Peyer's patch (tissue), 4 donors: ENCODE results near the gene MACROD2. TPM values are rescaled to one million over a fixed set of nuclear protein-coding genes. Genes with fewer than 3 reads are reported as not detected.
"Not testable (repeated sequence)": the region's sequence is repeated elsewhere in the genome, so short reads cannot be mapped to it uniquely, and the experiment has no call there.

ENCODE experiments used
- DNase-seq, 3 donors: peaks; one replicate each; pipeline ENCODE4 v3.0.0-alpha.2; 2017 to 2019
- H3K27ac ChIP-seq, 4 donors: fragments of 200-600 bp; sonication (generic); one replicate each; pipeline ENCODE4 v1.5.1; 2016 to 2019
- H3K27me3 ChIP-seq, 2 donors: fragments of 200-600 bp; sonication (generic); one replicate each; pipeline ENCODE4 v1.5.1; 2019
- H3K36me3 ChIP-seq, 3 donors: fragments of 200-600 bp; sonication (generic); one replicate each; pipeline ENCODE4 v1.5.1; 2016 to 2019
- H3K4me1 ChIP-seq, 4 donors: fragments of 200-600 bp; sonication (generic); one replicate each; pipeline ENCODE4 v1.5.1; 2016 to 2019
- H3K4me3 ChIP-seq, 4 donors: fragments of 200-600 bp; sonication (generic); 1 replicate in 3 of 4; 2 replicates in 1 of 4; pipeline ENCODE4 v1.5.1; 2016 to 2019; ENCODE audit warnings: mild to moderate bottlenecking in 1 of 4
- H3K9me3 ChIP-seq, 4 donors: fragments of 200-600 bp; sonication (generic); one replicate each; pipeline ENCODE4 v1.5.1; 2016 to 2019; ENCODE audit warnings: mild to moderate bottlenecking in 1 of 4
- POLR2A ChIP-seq, 2 donors: fragments of 450-650 bp; IDR thresholded peaks; one replicate each; pipeline ENCODE4 v1.5.1; 2017; ENCODE audit warnings: antibody characterized with exemption in 2 of 2, mild to moderate bottlenecking in 2 of 2, moderate library complexity in 2 of 2
- total RNA-seq, 4 donors: library from RNA; depleted of rRNA; stranded (reverse); fragments of >200 nt; gene quantifications; one replicate each; pipeline ENCODE4 v1.1.0, GENCODE V29; 2016
- TF ChIP-seq, protein P1 (sequence below), 6 experiments: fragments of 450-650 bp in 4 of 6; fragments of 200-600 bp in 2 of 6; sonication (generic) in 1 of 6; IDR thresholded peaks; one replicate each; pipeline ENCODE4 v1.5.1; 2017 to 2019; ENCODE audit warnings: antibody characterized with exemption in 6 of 6, mild to moderate bottlenecking in 3 of 6, moderate library complexity in 1 of 6

Gene MACROD2
- total RNA-seq, 4 donors from 2014 or later = 2.5 to 10.7 (median 6.5) TPM

DNA sequence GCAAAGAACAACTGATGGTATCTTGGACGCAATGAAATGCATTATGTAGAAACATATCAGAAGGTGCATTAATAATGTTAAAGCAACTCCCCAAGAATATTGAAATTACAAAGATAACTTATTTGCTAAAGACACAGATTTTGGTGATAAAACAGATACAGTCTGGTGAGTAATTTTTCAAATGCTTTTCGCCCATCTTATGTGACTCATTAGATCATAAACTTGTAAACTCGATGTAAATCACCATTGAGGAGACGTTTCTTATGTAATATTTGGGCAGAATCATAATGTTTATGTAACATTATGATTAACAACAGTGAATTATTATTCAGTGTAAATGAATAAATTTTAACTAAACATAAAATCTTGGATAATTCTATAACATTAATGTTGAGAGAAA, 1969.8 kb downstream of the MACROD2 start:
- no peak for DNase-seq
- no peaks in the 10 kb centered on the region for H3K9me3 ChIP-seq
- no peaks in the 10 kb centered on the region for H3K36me3 ChIP-seq
- no peak overlapping the region for H3K27ac ChIP-seq
- no peaks in the 10 kb centered on the region for H3K27me3 ChIP-seq
- H3K4me3 ChIP-seq = no peak overlapping the region
- no peaks in the 10 kb centered on the region for H3K4me1 ChIP-seq
- TF ChIP-seq, protein P1, sequence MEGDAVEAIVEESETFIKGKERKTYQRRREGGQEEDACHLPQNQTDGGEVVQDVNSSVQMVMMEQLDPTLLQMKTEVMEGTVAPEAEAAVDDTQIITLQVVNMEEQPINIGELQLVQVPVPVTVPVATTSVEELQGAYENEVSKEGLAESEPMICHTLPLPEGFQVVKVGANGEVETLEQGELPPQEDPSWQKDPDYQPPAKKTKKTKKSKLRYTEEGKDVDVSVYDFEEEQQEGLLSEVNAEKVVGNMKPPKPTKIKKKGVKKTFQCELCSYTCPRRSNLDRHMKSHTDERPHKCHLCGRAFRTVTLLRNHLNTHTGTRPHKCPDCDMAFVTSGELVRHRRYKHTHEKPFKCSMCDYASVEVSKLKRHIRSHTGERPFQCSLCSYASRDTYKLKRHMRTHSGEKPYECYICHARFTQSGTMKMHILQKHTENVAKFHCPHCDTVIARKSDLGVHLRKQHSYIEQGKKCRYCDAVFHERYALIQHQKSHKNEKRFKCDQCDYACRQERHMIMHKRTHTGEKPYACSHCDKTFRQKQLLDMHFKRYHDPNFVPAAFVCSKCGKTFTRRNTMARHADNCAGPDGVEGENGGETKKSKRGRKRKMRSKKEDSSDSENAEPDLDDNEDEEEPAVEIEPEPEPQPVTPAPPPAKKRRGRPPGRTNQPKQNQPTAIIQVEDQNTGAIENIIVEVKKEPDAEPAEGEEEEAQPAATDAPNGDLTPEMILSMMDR (IDR thresholded peaks at IDR 0.05) = no peak
- TF ChIP-seq POLR2A (IDR thresholded peaks at IDR 0.05) = no peak

DNA sequence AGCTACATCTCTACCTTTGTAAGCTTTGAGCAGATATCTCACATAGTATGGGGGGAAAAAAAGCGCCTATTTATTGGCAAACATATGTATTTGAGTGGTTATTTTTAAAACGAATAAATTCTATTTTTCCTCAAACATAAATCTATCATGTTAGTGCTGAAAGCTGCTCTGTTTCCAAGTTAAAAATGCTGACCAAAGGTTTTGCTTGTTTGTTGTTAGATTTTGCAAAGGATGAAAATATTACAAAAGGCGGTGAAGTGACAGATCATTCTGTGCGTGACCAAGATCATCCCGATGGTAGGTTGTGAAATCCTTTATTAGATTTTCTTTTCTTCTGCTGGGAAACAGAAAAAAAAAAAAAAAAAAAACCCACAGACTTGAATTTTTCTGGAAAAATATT, 1972.0 kb downstream of the MACROD2 start:
- H3K27me3 ChIP-seq = no peaks in the 10 kb centered on the region
- no peaks in the 10 kb centered on the region for H3K36me3 ChIP-seq
- no peak overlapping the region for H3K27ac ChIP-seq
- H3K4me1 ChIP-seq = no peaks in the 10 kb centered on the region
- TF ChIP-seq, protein P1 (IDR thresholded peaks at IDR 0.05) = no peak
- TF ChIP-seq POLR2A (IDR thresholded peaks at IDR 0.05) = no peak
- no peaks in the 10 kb centered on the region for H3K9me3 ChIP-seq
- no peak overlapping the region for H3K4me3 ChIP-seq
- no peak for DNase-seq

DNA sequence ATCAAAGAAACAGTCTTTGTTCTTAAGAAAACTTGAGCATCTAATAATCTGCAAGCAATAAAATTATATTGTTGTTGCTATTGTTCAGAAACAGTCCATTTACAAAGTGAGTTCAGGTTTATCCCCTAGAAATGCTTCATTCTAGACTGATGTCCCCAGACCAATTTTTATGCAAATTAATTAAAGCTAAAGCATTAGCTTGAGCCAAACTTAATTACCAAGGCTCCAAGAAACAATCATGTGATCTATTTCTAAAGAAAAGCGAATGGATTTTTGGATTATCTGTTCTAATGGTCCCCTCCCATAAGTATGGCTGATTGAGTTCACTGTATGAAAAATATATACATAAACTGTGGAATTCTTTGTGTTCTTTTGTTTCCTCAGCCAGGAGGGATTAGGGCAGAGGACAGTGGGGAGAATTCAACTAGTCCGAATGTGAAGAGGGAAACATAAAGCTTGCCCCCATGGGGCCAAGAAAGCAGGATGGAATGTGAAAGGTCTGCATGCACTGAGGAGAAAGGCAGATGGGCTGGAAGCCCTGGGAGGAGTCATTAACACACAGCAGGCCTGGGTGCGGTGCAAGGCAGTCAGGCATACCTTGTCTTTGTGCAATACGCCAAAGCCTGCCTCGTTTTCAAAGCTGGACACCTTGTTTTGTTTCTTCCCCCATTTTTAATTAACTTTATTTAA, 1980.9 kb downstream of the MACROD2 start:
- Histone ChIP-seq H3K27me3 (no peaks in the 10 kb centered on the region), H3K9me3 (no peaks in the 10 kb centered on the region), H3K4me3 (no peak overlapping the region), H3K4me1 (no peaks in the 10 kb centered on the region), H3K36me3 (no peaks in the 10 kb centered on the region), H3K27ac (no peak overlapping the region)
- no peak for DNase-seq
- TF ChIP-seq, protein P1 (IDR thresholded peaks at IDR 0.05) = no peak
- TF ChIP-seq POLR2A (IDR thresholded peaks at IDR 0.05) = no peak

DNA sequence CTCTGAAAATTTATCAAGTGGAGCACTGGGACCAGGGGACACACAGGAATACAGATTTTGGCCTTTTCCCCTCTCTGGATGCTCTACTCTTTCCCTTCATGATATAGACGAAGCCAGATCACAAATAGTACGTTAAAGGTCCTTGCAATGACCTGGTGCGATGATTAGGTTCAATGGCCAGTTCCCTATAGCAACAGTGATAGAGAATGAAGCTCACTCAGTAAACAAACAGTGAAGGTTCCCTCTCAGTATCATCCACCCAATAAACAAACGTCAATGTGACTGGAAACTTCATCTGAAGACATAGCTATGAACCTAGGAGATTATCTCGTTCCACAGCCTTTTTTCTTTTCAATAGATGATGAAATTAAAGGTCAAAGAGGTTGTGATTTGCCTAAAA, 1981.7 kb downstream of the MACROD2 start:
- no peak for DNase-seq
- Histone ChIP-seq H3K9me3 (no peaks in the 10 kb centered on the region), H3K36me3 (no peaks in the 10 kb centered on the region), H3K4me1 (no peaks in the 10 kb centered on the region), H3K4me3 (no peak overlapping the region), H3K27ac (no peak overlapping the region), H3K27me3 (no peaks in the 10 kb centered on the region)
- TF ChIP-seq, protein P1 (IDR thresholded peaks at IDR 0.05) = no peak
- no peak for TF ChIP-seq POLR2A (IDR thresholded peaks at IDR 0.05)

- Histone ChIP-seq H3K36me3 (no peaks in the 10 kb centered on the region), H3K4me1 (no peaks in the 10 kb centered on the region), H3K27me3 (no peaks in the 10 kb centered on the region), H3K9me3 (no peaks in the 10 kb centered on the region), H3K27ac (no peak overlapping the region), H3K4me3 (no peak overlapping the region)
- no peak for TF ChIP-seq POLR2A (IDR thresholded peaks at IDR 0.05)
- TF ChIP-seq, protein P1 (IDR thresholded peaks at IDR 0.05) = no peak
- DNase-seq = no peak
Measured at GRCh38 chr20:15977758-15978157, 1982.4 kb downstream of the MACROD2 start.

- peak overlapping the region in 1 of 4 donors; percentile 55 for H3K27ac ChIP-seq
- DNase-seq = peak in 2 of 3 donors; percentile 30 to 56
- not testable (repeated sequence) for H3K9me3 ChIP-seq
Measured at GRCh38 chr20:15985494-15986368, 1990.4 kb downstream of the MACROD2 start.

More at GRCh38 chr20:15985494-15986368, 1990.4 kb downstream of the MACROD2 start:
- not testable (repeated sequence) for H3K36me3 ChIP-seq, H3K27me3 ChIP-seq, H3K4me1 ChIP-seq, H3K4me3 ChIP-seq
